ENCODE measurements around the gene TMC6. TPM values are rescaled to one million over a fixed set of nuclear protein-coding genes. Genes with fewer than 3 reads are reported as not detected.
A peak's percentile ranks its signal among the peaks of the same experiment; 100 is the strongest.

TMC6 gene
- total and polyA plus RNA-seq, 2 of the 13 experiments (the other 11 are each of a cell fraction or from before 2014, with no cell fraction given) = 48.4 to 99.1 TPM

GRCh38 chr17:78174346-78174869 lies 45.9 kb upstream of the TMC6 start (continued):
- TF ChIP-seq HOXA3 (CRISPR knock-in tag; IDR thresholded peaks at IDR 0.05) = 0 out of 2 replicates have a peak, but pooled peaks have one; percentile 5
- no peak for TF ChIP-seq SATB2 (CRISPR knock-in tag; IDR thresholded peaks at IDR 0.05)
- no peak for TF ChIP-seq HDAC1 (CRISPR knock-in tag; IDR thresholded peaks at IDR 0.05)
- TF ChIP-seq HNRNPL (IDR thresholded peaks at IDR 0.05; ENCODE audit: low read depth, low read length) = 0 out of 2 replicates have a peak, but pooled peaks have one; percentile 41
- TF ChIP-seq ZNF883 (CRISPR knock-in tag; IDR thresholded peaks at IDR 0.05; ENCODE audit: not compliant biosample characterization) = no peak
- peak; percentile 34; the same call in 1 of the 2 replicates for TF ChIP-seq MYC (CRISPR knock-in tag; IDR thresholded peaks at IDR 0.05; ENCODE audit: borderline replicate concordance)
- peak; percentile 75 for TF ChIP-seq RBM22 (optimal IDR thresholded peaks at IDR 0.05; ENCODE audit: low read length)
- no peak for TF ChIP-seq DMAP1 (CRISPR knock-in tag; IDR thresholded peaks at IDR 0.05)
- TF ChIP-seq ZNF367 (CRISPR knock-in tag; IDR thresholded peaks at IDR 0.05; ENCODE audit: borderline replicate concordance) = no peak
- TF ChIP-seq RXRA (CRISPR knock-in tag; IDR thresholded peaks at IDR 0.05) = 0 out of 2 replicates have a peak, but pooled peaks have one; percentile 11
- no peak for TF ChIP-seq ZNF839 (CRISPR knock-in tag; IDR thresholded peaks at IDR 0.05; ENCODE audit: borderline replicate concordance)
- TF ChIP-seq ZFP91 (CRISPR knock-in tag; IDR thresholded peaks at IDR 0.05; ENCODE audit: borderline replicate concordance) = peak; percentile 70; the same call in 1 of the 2 replicates
- TF ChIP-seq ZNF572 (CRISPR knock-in tag; IDR thresholded peaks at IDR 0.05) = 0 out of 2 replicates have a peak, but pooled peaks have one; percentile 15
- no peak for TF ChIP-seq ZNF224 (CRISPR knock-in tag; IDR thresholded peaks at IDR 0.05)
- TF ChIP-seq THAP7 (CRISPR knock-in tag; IDR thresholded peaks at IDR 0.05) = no peak
- TF ChIP-seq ZBTB37 (CRISPR knock-in tag; IDR thresholded peaks at IDR 0.05) = no peak
- peak; percentile 71 for TF ChIP-seq RBFOX2 (IDR thresholded peaks at IDR 0.05; ENCODE audit: low read depth, low read length)
- peak; percentile 61 for TF ChIP-seq POLR2G (IDR thresholded peaks at IDR 0.05; ENCODE audit: low read depth, low read length)
- no peak for TF ChIP-seq SOX5 (CRISPR knock-in tag; IDR thresholded peaks at IDR 0.05; ENCODE audit: borderline replicate concordance)
- TF ChIP-seq ZKSCAN8 (CRISPR knock-in tag; IDR thresholded peaks at IDR 0.05; ENCODE audit: borderline replicate concordance) = no peak
- TF ChIP-seq NFE2 (CRISPR knock-in tag; IDR thresholded peaks at IDR 0.05) = no peak
- no peak for TF ChIP-seq SP4 (CRISPR knock-in tag; IDR thresholded peaks at IDR 0.05)
- no peak for TF ChIP-seq ZNF264 (CRISPR knock-in tag; IDR thresholded peaks at IDR 0.05)
- TF ChIP-seq DZIP1 (CRISPR knock-in tag; IDR thresholded peaks at IDR 0.05) = 0 out of 2 replicates have a peak, but pooled peaks have one; percentile 28
- TF ChIP-seq AKAP8 (CRISPR knock-in tag; IDR thresholded peaks at IDR 0.05) = peak; percentile 85
- 0 out of 2 replicates have a peak, but pooled peaks have one; percentile 38 for TF ChIP-seq ZNF160 (CRISPR knock-in tag; IDR thresholded peaks at IDR 0.05)

All from HepG2 (cell line).